Breast epithelium (tissue), 3 donors: ENCODE results near the gene ZBED4.

Source experiments
- POLR2A ChIP-seq: fragments of 450-650 bp; IDR thresholded peaks from one replicate; pipeline ENCODE4 v1.6.1; 2016; ENCODE audit warnings: antibody characterized with exemption, mild to moderate bottlenecking, moderate library complexity
- TF ChIP-seq, protein P1 (sequence below), 3 donors: fragments of 450-650 bp; IDR thresholded peaks; one replicate each; pipeline ENCODE4 v1.5.1; 2016 to 2017; ENCODE audit warnings: antibody characterized with exemption in 3 of 3, mild to moderate bottlenecking in 3 of 3, moderate library complexity in 3 of 3

DNA sequence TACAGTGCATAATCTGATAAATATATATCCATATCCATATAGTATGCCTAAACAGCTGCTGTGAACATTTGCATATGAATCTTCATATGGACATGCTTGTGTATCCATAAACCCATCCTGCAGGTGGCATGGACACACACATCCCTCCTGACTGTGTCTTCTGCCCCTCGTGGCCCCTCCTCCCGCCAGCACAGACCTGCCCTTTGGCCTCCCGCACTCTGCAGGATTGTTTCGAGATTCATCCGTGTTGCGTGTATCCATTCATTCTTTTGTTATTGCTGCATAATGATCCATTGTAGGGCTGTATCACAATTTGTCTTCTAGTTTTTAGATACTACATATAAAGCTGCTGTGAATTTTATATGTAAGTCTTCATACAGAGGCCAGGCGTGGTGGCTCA lies 24.0 kb downstream of the ZBED4 start:
- TF ChIP-seq, protein P1, sequence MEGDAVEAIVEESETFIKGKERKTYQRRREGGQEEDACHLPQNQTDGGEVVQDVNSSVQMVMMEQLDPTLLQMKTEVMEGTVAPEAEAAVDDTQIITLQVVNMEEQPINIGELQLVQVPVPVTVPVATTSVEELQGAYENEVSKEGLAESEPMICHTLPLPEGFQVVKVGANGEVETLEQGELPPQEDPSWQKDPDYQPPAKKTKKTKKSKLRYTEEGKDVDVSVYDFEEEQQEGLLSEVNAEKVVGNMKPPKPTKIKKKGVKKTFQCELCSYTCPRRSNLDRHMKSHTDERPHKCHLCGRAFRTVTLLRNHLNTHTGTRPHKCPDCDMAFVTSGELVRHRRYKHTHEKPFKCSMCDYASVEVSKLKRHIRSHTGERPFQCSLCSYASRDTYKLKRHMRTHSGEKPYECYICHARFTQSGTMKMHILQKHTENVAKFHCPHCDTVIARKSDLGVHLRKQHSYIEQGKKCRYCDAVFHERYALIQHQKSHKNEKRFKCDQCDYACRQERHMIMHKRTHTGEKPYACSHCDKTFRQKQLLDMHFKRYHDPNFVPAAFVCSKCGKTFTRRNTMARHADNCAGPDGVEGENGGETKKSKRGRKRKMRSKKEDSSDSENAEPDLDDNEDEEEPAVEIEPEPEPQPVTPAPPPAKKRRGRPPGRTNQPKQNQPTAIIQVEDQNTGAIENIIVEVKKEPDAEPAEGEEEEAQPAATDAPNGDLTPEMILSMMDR (IDR thresholded peaks at IDR 0.05) = no peak
- no peak for TF ChIP-seq POLR2A
